HFFc6 (cell line): ENCODE measurements around the gene ZNF397. TPM values are rescaled to one million over a fixed set of nuclear protein-coding genes. Genes with fewer than 3 reads are reported as not detected.

Experiments
- DNase-seq: peaks from one replicate; pipeline ENCODE4 v3.0.0-alpha.2; 2018
- H3K27ac Mint-ChIP-seq: 2 replicates; pipeline ENCODE4 v1.8.0; 2020; ENCODE audit warnings: mild to moderate bottlenecking, mixed read lengths
- H3K27me3 Mint-ChIP-seq: 2 replicates; pipeline ENCODE4 v1.8.0; 2021; ENCODE audit warnings: mild to moderate bottlenecking, moderate library complexity, mixed read lengths; ENCODE audit not compliant: insufficient read depth
- H3K36me3 Mint-ChIP-seq: 2 replicates; pipeline ENCODE4 v1.8.0; 2021; ENCODE audit warnings: low read depth, mixed read lengths
- H3K4me1 Mint-ChIP-seq: 2 replicates; pipeline ENCODE4 v1.8.0; 2020; ENCODE audit warnings: low read depth, mixed read lengths
- H3K4me3 Mint-ChIP-seq: 2 replicates; pipeline ENCODE4 v1.8.0; 2020; ENCODE audit warnings: mild to moderate bottlenecking, moderate library complexity, mixed read lengths
- H3K9me3 Mint-ChIP-seq: 2 replicates; pipeline ENCODE4 v1.8.0; 2020; ENCODE audit warnings: mild to moderate bottlenecking, mixed read lengths
- total RNA-seq, 6 experiments: library from RNA; stranded (reverse); fragmentation: NEBNext Ultra II Directional; extraction: Animal tissue kit (Norgen Biotek cat#: 25700); gene quantifications; 2 replicates in 1 of 6; 3 replicates in 5 of 6; pipeline ENCODE4 v1.2.3, GENCODE V29; 2021
- TF ChIP-seq, protein P1 (sequence below): fragments of 200-600 bp; sonication (generic); IDR thresholded peaks from 2 replicates; pipeline ENCODE4 v1.5.0; 2021; ENCODE audit warnings: antibody characterized with exemption, mild to moderate bottlenecking

The ZNF397 gene
- total RNA-seq, 6 experiments from 2014 or later = 8.7 to 10.2 (median 9.3) TPM

DNA sequence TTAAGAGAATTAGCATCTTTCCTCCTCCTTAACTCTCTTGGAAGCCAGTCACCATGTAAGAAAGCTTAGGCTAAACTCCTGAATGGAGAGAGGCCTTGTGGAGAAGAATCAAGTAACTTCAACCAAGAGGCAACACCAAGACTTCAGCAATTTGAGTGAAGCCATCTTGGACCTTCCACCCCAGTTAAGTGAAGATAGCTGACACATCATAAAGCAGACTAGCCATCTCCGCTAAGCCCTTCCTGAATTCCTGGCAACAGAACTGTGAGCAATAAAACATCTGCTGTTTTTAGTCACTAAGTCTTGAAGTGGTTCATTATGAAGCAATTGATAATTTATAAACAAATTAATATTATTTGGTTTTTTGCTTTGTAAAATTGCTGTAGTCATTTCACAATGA lies 1.5 kb upstream of the ZNF397 start:
- no peak for DNase-seq

DNA sequence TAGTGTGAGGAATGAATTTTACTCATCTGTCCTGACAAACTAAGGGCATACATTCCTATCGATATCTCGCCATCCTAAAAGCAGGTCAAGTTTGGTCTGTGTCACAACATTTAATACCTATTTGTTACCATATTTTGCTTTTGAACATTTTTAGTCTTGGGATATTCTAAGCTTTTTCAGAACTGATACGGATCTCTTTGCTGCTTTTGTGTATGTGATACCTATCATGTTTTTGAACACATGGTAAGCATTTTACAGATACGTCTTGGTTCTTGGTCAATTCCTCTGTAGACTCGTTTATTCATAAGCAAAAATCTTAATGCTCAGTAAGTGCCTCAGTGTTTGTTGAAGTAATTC lies 592 bp downstream of the ZNF397 start:
- Mint-ChIP-seq H3K4me3 (peak overlapping the region; percentile 97), H3K36me3 (peaks cover 44% of the 10 kb centered on the region), H3K27me3 (no peaks in the 10 kb centered on the region), H3K9me3 (peaks cover 45% of the 10 kb centered on the region), H3K27ac (peak overlapping the region; percentile 99), H3K4me1 (no peaks in the 10 kb centered on the region)
- no peak for DNase-seq
- TF ChIP-seq, protein P1, sequence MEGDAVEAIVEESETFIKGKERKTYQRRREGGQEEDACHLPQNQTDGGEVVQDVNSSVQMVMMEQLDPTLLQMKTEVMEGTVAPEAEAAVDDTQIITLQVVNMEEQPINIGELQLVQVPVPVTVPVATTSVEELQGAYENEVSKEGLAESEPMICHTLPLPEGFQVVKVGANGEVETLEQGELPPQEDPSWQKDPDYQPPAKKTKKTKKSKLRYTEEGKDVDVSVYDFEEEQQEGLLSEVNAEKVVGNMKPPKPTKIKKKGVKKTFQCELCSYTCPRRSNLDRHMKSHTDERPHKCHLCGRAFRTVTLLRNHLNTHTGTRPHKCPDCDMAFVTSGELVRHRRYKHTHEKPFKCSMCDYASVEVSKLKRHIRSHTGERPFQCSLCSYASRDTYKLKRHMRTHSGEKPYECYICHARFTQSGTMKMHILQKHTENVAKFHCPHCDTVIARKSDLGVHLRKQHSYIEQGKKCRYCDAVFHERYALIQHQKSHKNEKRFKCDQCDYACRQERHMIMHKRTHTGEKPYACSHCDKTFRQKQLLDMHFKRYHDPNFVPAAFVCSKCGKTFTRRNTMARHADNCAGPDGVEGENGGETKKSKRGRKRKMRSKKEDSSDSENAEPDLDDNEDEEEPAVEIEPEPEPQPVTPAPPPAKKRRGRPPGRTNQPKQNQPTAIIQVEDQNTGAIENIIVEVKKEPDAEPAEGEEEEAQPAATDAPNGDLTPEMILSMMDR = no peak

More for the DNA sequence above, 1.5 kb upstream of the ZNF397 start:
- H3K36me3 Mint-ChIP-seq = peaks cover 23% of the 10 kb centered on the region
- H3K4me3 Mint-ChIP-seq = no peak overlapping the region
- no peaks in the 10 kb centered on the region for H3K4me1 Mint-ChIP-seq
- peaks cover 24% of the 10 kb centered on the region for H3K9me3 Mint-ChIP-seq
- TF ChIP-seq, protein P1 = no peak
- H3K27ac Mint-ChIP-seq = no peak overlapping the region
- peaks cover 3% of the 10 kb centered on the region; the same call in 1 of the 2 replicates for H3K27me3 Mint-ChIP-seq

DNA sequence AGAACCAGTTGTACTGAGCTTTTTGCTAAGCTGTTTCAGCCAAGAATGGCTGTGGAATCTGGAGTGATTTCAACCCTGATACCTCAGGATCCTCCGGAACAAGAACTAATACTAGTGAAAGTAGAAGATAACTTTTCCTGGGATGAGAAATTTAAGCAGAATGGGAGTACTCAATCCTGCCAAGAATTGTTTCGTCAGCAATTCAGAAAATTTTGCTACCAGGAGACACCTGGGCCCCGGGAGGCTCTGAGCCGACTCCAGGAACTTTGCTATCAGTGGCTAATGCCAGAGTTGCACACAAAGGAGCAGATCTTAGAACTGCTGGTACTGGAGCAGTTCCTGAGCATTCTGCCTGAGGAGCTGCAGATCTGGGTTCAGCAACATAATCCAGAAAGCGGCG lies 1.6 kb downstream of the ZNF397 start:
- Mint-ChIP-seq H3K27me3 (no peaks in the 10 kb centered on the region; the same call in 1 of the 2 replicates), H3K4me1 (no peaks in the 10 kb centered on the region), H3K36me3 (peaks cover 54% of the 10 kb centered on the region), H3K4me3 (no peak overlapping the region), H3K9me3 (peaks cover 55% of the 10 kb centered on the region), H3K27ac (no peak overlapping the region)
- TF ChIP-seq, protein P1 = no peak
- DNase-seq = no peak

DNA sequence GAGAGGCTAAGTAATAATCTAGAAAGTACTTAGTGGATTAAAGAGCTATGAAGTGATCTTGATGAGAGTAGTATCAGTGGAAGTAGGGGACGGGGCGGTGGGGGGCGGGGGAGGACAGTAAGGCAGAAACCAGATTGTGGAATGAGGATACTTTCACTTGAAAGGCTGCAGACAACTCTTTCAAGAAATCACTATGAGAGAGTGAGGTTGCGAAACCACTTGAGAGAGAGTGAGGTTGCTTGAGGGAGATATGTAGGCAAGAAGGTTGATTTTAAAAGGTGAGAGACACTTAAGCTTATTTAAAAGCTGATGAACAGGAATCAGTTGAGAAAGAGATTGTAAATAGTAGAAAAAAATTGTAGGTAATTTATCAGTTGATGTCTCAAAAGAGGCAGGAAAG lies 3.8 kb downstream of the ZNF397 start:
- Mint-ChIP-seq H3K9me3 (peaks cover 74% of the 10 kb centered on the region), H3K4me3 (no peak overlapping the region), H3K27ac (no peak overlapping the region), H3K36me3 (peaks cover 72% of the 10 kb centered on the region), H3K27me3 (no peaks in the 10 kb centered on the region; the same call in 1 of the 2 replicates), H3K4me1 (no peaks in the 10 kb centered on the region)
- TF ChIP-seq, protein P1 = no peak
- no peak for DNase-seq

DNA sequence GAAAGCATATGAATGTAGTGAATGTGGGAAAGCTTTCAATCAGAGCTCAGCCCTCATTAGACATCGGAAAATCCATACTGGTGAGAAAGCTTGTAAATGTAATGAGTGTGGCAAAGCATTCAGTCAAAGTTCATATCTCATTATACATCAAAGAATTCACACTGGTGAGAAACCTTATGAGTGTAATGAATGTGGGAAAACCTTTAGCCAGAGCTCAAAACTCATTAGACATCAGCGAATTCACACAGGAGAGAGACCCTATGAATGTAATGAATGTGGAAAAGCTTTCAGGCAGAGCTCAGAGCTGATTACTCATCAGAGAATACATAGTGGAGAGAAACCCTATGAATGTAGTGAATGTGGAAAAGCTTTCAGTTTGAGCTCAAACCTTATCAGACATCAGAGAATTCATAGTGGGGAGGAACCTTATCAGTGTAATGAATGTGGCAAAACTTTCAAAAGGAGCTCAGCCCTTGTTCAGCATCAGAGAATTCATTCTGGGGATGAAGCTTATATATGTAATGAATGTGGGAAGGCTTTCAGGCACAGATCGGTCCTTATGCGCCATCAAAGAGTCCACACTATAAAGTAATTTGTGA lies 5.0 kb downstream of the ZNF397 start:
- no peak overlapping the region for H3K27ac Mint-ChIP-seq
- H3K27me3 Mint-ChIP-seq = no peaks in the 10 kb centered on the region; the same call in 1 of the 2 replicates
- TF ChIP-seq, protein P1 = no peak
- H3K4me1 Mint-ChIP-seq = no peaks in the 10 kb centered on the region
- H3K4me3 Mint-ChIP-seq = no peak overlapping the region
- H3K36me3 Mint-ChIP-seq = peaks cover 84% of the 10 kb centered on the region
- H3K9me3 Mint-ChIP-seq = peaks cover 86% of the 10 kb centered on the region
- no peak for DNase-seq
